DMS53 (cell line): ENCODE data around the gene RAET1L.
"Not testable (repeated sequence)": the region's sequence is repeated elsewhere in the genome, so short reads cannot be mapped to it uniquely, and the experiment has no call there.

Source experiments
- DNase-seq: peaks from one replicate; lab custom pipeline; 2025; lab: John Stamatoyannopoulos, UW

Gene RAET1L

DNA sequence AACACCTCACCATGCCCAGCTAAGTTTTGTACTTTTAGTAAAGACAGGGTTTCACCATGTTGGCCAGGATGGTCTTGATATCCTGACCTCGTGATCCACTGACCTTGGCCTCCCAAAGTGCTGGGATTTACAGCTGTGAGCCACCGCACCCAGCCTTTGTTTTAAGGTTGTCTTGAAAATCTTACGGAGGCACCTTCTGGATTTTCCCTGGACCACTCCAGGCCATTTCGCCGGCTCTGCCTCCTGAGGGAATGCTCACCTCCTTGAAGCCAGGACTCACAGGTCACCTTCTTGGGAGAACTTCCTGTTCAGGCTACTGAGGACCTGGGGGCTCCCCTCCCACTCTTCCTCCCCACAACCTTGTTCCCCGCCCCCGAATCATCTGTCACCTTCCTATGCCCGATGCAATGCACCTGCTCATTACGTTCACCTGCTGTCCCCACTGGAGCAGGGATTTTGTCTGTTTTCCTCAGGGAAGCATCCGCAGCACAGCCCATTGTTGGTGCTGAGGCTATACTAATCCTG, 19.4 kb upstream of the RAET1L start:
- DNase-seq = no peak

DNA sequence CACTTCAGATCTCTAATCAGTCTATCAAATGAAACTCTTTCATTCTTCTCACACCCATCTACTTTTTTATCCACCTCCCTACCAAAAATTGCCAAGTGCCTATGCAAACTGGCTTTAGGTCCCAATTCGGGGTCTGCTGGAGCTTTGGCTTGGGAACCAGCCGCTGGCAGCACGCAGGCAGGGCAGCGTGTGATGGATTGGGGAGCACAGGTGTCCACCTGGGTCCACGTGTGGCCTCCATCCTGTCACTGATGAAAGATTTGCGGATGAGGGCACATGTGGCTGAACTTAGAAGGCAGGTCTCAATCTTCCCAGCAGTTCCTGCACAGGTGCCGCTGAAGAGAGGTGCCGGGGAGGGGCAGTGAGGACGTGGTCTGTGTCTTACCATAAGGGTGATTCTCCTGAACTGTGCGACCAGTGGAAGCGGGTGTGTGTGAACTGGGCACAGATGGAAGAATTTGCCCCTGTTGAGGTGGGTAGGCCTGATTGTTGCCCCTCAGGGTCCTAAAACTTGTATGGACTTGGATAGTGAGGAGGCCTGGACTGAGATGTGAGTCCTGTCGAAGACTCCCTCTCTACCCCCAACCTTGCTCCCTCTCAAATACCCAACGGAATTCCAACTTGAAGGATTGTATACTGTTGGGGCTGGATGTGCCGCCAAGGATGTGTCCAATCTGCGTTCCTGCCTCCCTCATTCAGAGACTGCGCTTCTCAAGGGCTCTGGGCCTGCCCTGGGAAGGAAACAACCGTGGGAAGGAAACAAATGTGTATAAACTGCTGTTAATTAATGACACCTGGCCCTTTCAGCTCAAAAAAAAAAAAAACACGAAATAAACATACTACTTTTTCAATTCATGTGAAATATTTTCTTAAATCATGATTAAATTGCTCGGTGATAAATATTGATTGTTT, 18.4 kb upstream of the RAET1L start:
- no peak for DNase-seq

DNA sequence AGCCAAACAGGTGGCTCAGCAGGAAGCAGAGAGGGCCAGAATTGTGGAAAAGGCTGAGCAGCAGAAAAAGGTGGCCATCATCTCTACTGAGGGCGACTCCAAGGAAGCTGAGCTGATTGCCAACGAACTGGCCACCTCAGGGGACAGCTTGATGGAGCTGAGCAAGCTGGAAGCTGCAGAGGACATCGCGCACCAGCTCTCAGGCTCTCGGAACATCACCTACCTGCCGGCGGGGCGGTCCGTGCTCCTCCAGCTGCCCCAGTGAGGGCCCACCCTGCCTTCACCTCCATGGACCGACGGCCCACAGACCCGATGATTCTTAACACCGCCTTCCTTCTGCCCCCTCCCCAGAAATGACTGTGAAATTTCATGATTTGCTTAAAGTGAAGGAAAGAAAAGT, 17.8 kb upstream of the RAET1L start:
- DNase-seq = no peak

DNA sequence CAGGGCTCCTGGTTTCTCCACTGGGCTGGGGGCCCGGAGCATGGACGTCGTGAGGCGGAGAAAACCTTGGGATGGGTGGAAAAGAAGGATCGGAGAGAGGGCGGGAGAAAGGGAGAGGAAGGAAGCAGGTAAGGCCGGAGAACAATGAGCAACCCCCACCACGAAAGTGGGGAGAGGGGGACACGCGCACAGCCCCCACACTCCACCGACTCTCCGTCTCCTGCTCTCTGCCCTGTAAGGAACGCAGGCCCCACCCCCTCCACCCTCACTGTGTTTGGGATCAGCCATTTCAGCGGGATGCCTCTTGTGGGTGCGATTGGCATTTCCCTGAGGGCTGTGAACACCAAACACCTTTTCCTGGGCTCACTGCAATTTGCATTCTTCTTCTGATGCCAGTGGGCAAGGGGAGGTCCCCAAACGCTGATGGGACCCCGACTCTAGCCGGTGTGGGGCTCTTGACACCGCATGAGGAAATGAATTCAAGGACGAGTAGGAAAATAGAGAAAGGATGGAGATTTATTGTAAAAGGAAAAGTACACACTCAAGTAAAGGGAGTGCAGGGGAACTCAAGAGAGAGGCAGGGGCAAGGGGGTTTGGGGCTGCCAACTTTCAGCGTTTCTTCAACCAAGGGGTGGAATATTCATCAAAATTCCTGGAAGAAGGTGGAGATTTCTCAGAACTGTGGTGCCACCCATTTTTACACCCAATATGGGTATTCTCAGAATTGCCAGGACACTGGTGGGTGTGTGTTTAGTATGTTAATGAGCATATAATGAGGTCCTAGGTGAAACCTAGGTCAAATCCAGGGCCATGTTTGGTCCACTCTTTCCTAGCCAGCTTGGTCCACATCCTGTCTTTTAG, 13.1 kb upstream of the RAET1L start:
- DNase-seq = no peak

DNA sequence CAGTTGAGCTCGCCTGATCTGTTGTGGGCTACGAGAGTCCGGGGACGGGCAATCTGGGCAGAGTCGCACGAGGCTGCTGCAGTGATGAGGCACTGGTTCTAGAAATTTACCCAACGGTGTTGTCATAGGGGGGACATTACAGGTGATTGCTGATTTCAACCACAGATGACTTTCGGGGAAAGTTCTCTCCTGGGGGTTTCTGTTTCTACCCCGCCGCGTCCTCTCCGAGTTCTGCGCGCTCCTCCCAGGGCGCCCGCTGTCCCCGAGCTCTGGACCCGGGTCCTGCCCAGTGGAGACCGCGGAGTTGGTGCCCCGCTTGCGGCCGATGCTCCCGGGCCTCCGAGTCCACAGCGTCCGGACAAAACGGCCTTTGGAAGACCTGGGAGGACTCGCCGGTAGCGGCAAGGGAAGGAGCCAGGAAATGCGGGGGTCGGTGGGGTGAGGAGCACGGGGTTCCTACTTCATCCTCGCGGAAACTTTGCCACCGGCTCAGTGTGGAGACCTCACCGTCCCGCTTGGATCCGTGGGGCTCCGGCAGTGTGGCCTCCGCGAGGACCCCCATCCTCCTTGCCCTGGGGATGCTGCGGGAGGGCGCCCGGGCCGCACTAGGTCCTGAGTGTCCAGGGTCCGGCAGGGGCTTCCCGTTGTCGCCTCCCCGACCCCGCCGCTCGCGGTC, 12.3 kb upstream of the RAET1L start:
- DNase-seq = no peak

DNA sequence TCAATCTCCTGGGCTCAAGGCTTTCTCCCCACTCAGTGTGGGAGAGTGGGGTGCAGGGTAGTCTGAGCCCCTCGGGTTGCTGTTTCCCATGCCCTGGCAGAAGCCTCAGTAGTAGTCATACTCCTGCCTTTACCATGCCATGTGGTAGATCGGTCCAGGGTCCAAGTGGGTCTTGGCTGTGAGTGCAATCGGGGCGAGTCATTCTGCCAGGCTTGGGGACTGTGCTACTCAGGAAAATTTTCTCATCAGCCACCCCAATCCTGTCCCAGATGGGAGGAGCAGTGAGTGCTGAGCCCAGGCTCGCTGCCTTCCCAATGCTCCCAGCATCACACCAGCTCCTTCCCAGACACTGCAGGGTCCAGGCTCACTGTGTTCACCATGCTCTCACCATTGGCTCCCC, 10.7 kb upstream of the RAET1L start:
- DNase-seq = no peak

DNA sequence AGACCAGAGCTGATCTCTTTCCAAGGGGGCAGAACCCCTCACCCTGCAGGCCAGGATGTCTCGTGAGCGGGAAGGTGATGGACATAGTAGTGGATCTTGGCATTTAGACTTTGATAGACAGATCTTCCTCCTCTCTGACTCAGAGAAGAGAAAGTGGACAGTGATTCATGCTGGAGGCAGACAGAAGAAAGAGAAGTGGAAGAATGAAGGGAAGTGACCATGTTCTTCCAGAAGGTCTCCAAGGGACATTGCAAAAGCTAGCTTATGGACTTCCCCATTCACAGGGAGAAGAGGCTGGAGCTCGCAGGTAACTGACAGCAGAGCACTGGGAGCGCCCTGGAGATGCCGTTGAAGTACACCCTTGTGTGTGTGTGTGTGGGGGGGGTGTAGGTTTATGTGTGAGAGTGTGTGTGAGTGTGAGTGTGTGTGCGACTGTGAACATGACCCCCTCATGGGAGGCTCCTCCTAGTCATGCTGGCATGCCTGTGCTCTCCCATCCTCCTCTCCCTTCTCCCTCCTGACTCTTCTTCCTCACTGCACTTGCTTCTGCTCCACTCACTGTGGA, 8.0 kb upstream of the RAET1L start:
- no peak for DNase-seq

DNA sequence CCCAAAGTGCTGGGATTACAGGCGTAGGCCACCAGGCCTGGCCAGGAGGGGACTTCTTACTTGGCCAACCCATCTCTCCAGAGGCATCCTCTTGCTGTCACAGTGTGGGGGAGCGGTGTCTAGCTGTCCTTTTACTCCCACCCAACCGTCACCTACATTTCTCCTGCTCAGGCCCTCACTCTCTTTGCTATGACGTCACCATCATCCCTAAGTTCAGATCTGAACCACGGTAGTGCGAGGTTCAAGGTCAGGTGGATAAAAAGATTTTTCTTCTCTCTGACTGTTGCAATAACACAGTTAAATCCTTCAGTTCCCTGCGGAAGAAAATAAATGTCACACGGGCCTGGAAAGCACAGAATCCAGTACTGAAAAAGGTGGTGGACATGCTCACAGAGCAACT, 7.3 kb upstream of the RAET1L start:
- DNase-seq = no peak

DNA sequence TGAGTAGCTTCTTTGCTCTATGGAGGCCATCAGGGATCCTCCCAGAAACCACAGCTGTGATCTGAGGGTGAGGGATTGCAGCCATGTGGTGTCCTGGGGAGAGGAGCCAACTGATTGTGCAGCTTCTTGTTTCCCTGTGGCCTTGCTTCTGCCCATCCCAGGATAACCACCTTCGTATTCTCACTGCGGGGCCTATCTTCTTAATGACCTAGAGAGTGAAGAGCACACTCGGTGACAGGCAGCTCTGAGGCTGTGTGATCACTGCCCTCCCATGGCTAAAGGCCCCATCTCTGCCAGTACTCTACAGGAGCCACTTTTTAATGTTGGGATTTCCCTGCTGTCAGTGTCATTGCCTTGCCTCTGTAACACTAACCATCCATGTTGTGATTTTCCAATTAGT, 5.3 kb upstream of the RAET1L start:
- no peak for DNase-seq

DNA sequence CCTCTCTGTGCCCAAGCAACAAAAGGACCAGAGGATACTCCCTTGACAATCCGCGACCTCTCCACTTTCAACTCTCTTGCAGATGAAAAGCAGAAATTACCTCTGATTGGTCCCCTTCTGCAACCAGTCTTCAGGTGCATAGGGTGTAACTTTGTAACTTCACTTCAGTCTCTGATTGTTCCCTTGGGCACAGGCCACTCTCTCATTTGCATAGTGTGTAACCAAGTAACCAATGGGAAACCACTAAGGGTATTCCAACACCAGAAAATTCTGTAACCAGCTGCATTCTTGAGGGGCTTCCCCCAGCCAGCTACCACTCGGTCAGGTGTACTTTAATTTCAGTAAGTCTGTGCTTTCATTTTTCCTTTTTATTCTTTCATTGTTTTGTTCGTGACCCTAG, 4.4 kb upstream of the RAET1L start:
- no peak for DNase-seq

DNA sequence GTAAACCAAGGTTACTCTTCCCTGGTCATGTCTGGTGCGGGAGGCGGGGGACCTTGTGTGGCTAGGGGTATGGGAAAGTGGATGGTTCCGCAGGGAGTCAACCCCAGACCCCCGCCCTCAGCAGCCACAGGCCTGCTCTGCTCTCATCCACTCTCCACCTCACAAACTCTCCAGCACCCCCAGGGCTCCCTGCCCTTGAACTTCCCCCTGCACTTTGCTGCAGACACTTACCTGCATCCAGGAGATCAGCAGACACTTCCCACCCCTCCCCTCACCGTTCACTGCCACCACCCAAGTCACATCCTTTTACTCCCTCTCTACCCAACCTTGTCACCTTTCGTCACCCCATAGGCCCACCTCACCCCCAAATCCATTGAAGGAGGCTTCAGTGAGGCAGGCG, 3.9 kb upstream of the RAET1L start:
- DNase-seq = no peak

DNA sequence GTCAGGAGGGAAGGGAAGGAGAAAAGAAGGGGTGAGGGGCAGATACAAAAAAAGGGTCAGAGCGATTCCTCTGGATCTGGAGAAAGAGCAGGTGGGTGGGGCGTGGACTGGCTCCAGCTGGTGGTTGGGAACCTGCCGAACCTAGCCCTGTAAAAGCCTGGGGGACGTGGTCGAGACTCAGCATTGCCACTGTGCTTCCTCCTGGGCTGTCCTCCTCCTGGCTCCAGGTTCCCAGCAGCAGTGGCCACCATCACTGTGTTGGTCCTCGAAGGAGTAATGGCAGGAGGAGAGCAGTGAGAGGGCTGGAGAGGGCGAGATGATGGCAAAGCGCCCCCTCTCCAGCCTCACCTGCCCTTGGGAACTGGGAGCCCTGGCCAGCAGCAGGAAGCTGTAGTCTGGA, 3.5 kb upstream of the RAET1L start:
- no peak for DNase-seq

DNA sequence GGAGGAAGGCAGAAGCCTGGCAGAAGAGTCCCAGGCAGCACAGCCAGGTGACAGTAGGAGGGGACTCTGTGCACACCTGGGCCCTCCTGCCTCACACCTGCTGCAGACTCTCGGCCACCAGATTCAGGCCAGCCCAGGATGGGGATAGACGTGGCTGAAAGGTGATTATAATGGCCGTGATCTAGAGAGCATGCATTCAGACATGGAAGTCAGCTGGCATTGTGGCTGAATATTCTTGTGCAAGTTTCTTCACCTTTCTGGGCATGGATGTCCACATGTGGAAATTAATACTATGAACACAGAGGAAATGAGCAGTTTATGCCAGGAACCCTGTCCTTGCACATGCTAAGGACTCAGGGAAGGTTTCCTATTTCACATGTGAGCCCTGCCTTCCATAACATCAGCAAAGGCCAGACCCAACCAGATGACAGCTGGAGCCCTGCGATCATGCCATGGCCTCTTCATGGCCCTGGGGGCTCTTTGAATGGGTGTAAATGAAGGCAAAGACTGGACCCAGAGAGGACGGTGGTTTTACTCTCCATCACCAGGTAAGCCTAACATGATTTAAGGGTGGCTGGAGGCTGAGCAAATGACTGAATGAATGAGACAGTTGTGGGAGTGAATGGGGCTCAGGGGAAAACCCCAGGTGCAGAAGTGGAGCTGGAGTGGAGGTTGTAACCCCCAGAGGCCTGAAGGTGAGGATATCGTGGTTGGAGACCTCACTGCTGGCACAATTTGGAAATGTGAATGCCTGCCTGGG, 2.7 kb upstream of the RAET1L start:
- no peak for DNase-seq

DNA sequence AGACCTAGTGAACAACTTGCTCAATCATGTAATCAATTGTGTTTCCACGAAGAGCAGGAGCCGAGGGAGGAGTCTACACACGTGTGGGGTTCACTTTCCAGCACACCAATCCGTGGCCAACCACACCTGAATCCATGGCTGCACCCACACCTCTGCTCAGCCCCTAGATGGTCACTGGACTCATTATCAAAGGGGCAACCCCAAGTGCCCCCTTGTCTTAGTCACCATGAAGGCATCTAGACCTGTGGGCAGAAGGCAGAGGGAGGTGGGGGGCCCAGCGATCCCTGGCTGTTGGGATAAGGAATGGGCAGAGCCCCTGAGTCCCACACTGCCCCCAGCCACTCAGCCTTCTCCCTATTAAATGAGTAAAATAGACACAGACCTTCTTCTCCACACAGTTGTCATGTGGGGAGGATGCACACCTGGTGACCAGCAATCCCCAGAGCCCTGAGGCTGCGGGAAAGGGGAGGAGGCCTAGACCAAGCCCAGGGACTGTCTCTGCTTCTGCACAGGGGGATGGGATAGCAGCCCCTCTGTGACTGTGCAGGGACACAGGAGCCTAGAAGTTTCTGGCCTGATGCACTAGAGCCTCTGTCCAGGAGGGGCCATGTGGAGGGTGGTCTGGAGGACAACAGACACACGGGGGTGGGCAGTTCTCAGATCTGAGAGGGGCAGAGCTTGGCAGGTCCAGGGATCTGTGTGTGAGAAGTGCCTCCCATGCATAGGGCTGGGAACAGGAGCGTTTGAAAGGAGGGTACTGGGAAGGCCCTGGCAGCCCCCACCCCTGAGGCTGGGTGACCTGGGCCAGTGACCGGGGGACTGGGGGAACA, 1.9 kb upstream of the RAET1L start:
- no peak for DNase-seq

DNA sequence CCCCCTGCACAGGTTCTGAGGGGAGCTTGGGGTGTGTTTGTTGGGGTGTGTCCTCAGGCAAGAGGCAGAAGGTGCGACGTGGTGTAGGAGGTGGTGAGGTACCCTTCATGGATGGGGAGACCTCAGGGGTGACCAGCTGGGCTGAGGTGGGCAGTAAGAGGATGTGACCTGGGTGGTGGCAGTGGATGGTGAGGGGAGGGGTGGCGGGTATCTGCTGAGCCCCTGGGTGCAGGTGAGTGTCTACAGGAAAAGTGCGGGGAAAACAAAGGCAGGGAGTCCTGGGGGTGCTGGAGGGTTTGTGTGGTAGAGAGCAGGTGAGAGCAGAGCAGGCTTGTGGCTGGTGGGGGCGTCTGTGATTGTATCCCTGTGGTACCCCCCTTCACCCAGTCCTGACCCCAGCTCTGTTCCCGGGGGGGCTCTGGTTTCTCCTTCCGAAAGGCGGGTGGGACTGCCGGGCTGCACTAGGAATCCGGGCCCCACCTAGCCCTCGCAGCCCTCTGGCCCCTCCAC, 631 bp downstream of the RAET1L start:
- DNase-seq = no peak

DNA sequence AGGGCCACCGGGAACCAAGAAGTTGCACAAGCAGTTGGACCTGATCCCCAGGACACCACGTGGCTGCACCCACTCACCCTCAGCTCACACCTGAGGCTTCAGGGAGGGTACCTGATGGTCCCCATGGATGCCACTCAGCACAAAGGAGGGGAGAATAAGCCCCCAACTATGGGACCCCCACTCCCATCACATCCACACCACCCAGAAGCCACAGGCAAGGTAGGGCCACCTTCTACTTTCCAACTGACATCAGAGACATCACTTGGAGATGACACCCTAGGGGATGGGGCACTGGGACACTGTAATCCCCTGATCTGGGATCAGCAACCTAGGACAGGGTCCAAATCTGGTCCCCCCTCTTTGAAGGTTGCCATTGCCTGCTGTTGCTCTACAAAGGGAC, 1.3 kb downstream of the RAET1L start:
- not testable (repeated sequence) for DNase-seq

DNA sequence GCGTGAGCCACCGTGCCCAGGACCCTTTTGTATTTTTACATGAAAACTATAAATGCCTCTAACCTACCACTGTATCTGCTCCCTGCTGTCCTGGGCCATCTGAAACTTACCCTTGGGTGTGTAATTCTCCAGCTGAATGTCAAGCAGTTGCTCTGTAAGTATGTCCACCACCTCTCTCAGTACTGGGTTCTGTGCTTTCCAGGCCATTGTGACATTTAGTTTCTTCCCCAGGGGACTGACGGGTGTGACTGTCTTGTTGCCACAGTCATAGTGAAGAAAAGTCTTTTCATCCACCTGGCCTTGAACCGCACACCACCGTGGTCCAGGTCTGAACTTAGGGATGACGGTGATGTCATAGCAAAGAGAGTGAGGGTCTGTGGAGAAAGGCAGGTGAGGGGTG, 3.5 kb downstream of the RAET1L start:
- DNase-seq = not testable (repeated sequence)

DNA sequence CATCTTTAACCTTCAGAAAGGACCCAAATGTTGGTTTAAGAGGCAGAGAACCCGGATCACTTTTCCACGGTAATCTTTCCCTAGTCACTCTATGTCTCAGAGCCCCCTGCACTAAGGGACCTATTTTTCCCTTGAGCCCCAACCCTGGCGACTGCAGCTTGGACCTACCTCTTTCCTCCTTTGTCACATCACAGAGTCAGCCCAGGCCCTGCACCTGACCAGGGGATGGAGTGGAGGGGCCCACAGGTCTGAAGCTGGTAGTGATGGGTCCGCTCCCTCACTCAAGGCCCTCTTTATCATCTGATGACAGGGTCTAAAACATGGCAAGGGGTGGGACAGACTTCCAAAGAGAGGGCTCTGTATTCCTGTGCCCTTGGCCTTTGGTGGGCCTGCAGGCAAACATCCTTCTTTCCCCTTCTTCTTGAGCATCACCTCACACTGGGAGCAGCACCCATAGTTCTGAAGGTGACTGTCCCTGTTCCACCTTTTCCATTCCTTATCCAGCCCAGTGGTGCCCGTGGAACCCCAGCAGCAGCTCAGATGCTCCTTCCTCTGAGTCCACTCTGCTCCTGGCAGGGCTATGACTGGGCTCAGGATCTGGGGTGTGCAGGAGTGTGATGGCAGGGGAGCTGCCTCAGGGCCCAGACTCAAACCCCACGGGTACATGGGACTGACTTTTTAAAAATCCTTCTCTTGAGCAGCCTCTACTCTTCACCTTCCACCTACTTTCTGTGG, 6.3 kb downstream of the RAET1L start:
- no peak for DNase-seq

DNA sequence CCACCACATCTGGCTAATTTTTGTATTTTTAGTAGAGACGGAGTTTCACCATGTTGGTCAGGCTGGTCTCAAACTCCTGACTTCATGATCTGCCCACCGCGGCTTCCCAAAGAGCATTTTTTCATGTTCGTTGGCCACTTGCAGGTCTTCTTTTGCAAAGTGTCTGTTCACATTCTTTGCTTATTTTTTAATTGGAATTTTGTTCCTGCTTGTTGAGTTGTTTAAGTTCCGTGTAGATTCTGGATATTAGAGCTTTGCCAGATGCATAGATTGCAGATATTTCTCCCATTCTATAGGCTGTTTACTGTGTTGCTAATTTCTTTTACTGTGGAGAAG, 8.2 kb downstream of the RAET1L start:
- DNase-seq = not testable (repeated sequence)
